ENCODE results near the gene UBTF. TPM values are rescaled to one million over a fixed set of nuclear protein-coding genes. Genes with fewer than 3 reads are reported as not detected.

The UBTF gene
- polyA plus RNA-seq, 1 donor (not counting 4 experiments of a cell fraction or from before 2014, with no cell fraction given): 23.0 TPM

GRCh38 chr17:44236444-44236991 is 17.0 kb upstream of the UBTF start:
- H4K20me1 ChIP-seq (ENCODE audit: control insufficient read depth, extremely low read depth, insufficient read depth, low read length): no peaks in the 10 kb centered on the region
- H2AFZ ChIP-seq (ENCODE audit: control insufficient read depth, low read length): no peak overlapping the region
- H3K27me3 ChIP-seq (ENCODE audit: control insufficient read depth, extremely low read depth, insufficient read depth, low read length): no peaks in the 10 kb centered on the region
- H3K79me2 ChIP-seq (ENCODE audit: control insufficient read depth, insufficient read depth, low read length): no peaks in the 10 kb centered on the region
- dilution Hi-C loops (cut with MboI; ENCODE audit: extremely low pct_ligation_motif_present, low sequenced_read_pairs): no loop called here
- H3K9me3 ChIP-seq (ENCODE audit: control insufficient read depth, low read depth, low read length): no peaks in the 10 kb centered on the region
- no peak for DNase-seq (ENCODE audit: low read depth, low spot score)
- H3K27ac ChIP-seq (ENCODE audit: control insufficient read depth, insufficient read depth, low read length): no peak overlapping the region
- H3K4me1 ChIP-seq (ENCODE audit: control insufficient read depth, extremely low read depth, insufficient read depth, low read length): peaks cover 18% of the 10 kb centered on the region
- no peak for TF ChIP-seq EZH2 (IDR thresholded peaks at IDR 0.05; ENCODE audit: low read length)
- TF ChIP-seq, protein P1, sequence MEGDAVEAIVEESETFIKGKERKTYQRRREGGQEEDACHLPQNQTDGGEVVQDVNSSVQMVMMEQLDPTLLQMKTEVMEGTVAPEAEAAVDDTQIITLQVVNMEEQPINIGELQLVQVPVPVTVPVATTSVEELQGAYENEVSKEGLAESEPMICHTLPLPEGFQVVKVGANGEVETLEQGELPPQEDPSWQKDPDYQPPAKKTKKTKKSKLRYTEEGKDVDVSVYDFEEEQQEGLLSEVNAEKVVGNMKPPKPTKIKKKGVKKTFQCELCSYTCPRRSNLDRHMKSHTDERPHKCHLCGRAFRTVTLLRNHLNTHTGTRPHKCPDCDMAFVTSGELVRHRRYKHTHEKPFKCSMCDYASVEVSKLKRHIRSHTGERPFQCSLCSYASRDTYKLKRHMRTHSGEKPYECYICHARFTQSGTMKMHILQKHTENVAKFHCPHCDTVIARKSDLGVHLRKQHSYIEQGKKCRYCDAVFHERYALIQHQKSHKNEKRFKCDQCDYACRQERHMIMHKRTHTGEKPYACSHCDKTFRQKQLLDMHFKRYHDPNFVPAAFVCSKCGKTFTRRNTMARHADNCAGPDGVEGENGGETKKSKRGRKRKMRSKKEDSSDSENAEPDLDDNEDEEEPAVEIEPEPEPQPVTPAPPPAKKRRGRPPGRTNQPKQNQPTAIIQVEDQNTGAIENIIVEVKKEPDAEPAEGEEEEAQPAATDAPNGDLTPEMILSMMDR (optimal IDR thresholded peaks at IDR 0.05 in 1 of 3, IDR thresholded peaks at IDR 0.05 in 1 of 3, conservative IDR thresholded peaks at IDR 0.05 in 1 of 3; ENCODE audit: extremely low read depth in 1 of 3, insufficient read depth in 2 of 3, low read length in 3 of 3): no peak
- no peak for FAIRE-seq
- no peak overlapping the region for H3K4me3 ChIP-seq (ENCODE audit: control insufficient read depth in 2 of 3, extremely low read depth in 1 of 3, insufficient read depth in 2 of 3, low read depth in 1 of 3, low read length in 3 of 3)
- no peaks in the 10 kb centered on the region for H3K9me1 ChIP-seq (ENCODE audit: control insufficient read depth, extremely low read depth, insufficient read depth, low read length)
- H3K36me3 ChIP-seq (ENCODE audit: control insufficient read depth in 2 of 2, extremely low read depth in 1 of 2, insufficient read depth in 2 of 2, low read length in 2 of 2): no peaks in the 10 kb centered on the region
- H3K9ac ChIP-seq (ENCODE audit: control insufficient read depth, extremely low read depth, insufficient read depth, low read length): no peak overlapping the region
- no peak overlapping the region for H3K4me2 ChIP-seq (ENCODE audit: control insufficient read depth, extremely low read depth, insufficient read depth, low read depth, low read length)

GRCh38 chr17:44235583-44235936 is 16.1 kb upstream of the UBTF start:
- Histone ChIP-seq H2AFZ (ENCODE audit: control insufficient read depth, low read length) (no peak overlapping the region), H3K27me3 (ENCODE audit: control insufficient read depth, extremely low read depth, insufficient read depth, low read length) (no peaks in the 10 kb centered on the region), H3K27ac (ENCODE audit: control insufficient read depth, insufficient read depth, low read length) (peak overlapping the region; percentile 62), H3K36me3 (ENCODE audit: control insufficient read depth in 2 of 2, extremely low read depth in 1 of 2, insufficient read depth in 2 of 2, low read length in 2 of 2) (no peaks in the 10 kb centered on the region), H3K4me2 (ENCODE audit: control insufficient read depth, extremely low read depth, insufficient read depth, low read depth, low read length) (peak overlapping the region; percentile 63), H4K20me1 (ENCODE audit: control insufficient read depth, extremely low read depth, insufficient read depth, low read length) (no peaks in the 10 kb centered on the region), H3K4me1 (ENCODE audit: control insufficient read depth, extremely low read depth, insufficient read depth, low read length) (peaks cover 18% of the 10 kb centered on the region), H3K9me1 (ENCODE audit: control insufficient read depth, extremely low read depth, insufficient read depth, low read length) (no peaks in the 10 kb centered on the region), H3K4me3 (ENCODE audit: control insufficient read depth in 2 of 3, extremely low read depth in 1 of 3, insufficient read depth in 2 of 3, low read depth in 1 of 3, low read length in 3 of 3) (no peak overlapping the region), H3K79me2 (ENCODE audit: control insufficient read depth, insufficient read depth, low read length) (no peaks in the 10 kb centered on the region), H3K9me3 (ENCODE audit: control insufficient read depth, low read depth, low read length) (no peaks in the 10 kb centered on the region), H3K9ac (ENCODE audit: control insufficient read depth, extremely low read depth, insufficient read depth, low read length) (peak overlapping the region; percentile 28)
- dilution Hi-C loops (cut with MboI; ENCODE audit: extremely low pct_ligation_motif_present, low sequenced_read_pairs): no loop called here
- TF ChIP-seq, protein P1 (optimal IDR thresholded peaks at IDR 0.05 in 1 of 3, IDR thresholded peaks at IDR 0.05 in 1 of 3, conservative IDR thresholded peaks at IDR 0.05 in 1 of 3; ENCODE audit: extremely low read depth in 1 of 3, insufficient read depth in 2 of 3, low read length in 3 of 3): no peak
- DNase-seq (ENCODE audit: low read depth, low spot score) (peak; percentile 79), FAIRE-seq (peak; percentile 97)
